GM12878 (cell line): ENCODE data around the gene RGR. TPM values are rescaled to one million over a fixed set of nuclear protein-coding genes. Genes with fewer than 3 reads are reported as not detected.

ENCODE experiments used
- ATAC-seq: fragments of 200-7000 bp; cut with Tn5 transposase; 3 replicates; pipeline ENCODE4 v1.9.1; 2020; ENCODE audit warnings: mild to moderate bottlenecking, moderate library complexity
- BruUV-seq: library from RNA; stranded (reverse); fragments of 400-500 nt; replicated peaks from 2 replicates; lab custom pipeline; 2021; lab: Mats Ljungman, UMichigan
- CTCF ChIA-PET: fragments of 300-600 bp; sonication (Branson Sonifier 250); formaldehyde crosslinking; extraction: SDS; loops from one replicate; lab custom pipeline; 2021; ENCODE audit warnings: inconsistent platforms; lab: Yijun Ruan, JAX
- POLR2A ChIA-PET: fragments of 350-600 bp; formaldehyde crosslinking; extraction: SDS; loops from one replicate; lab custom pipeline; 2021; ENCODE audit warnings: inconsistent platforms; lab: Charles Lee
- RAD21 ChIA-PET: fragments of 300-600 bp; sonication (Branson Sonifier 250); formaldehyde crosslinking; loops from one replicate; lab custom pipeline; 2023; ENCODE audit warnings: antibody characterized with exemption; ENCODE audit not compliant: unreplicated experiment; lab: Charles Lee
- SMC1A ChIA-PET: fragments of 300-600 bp; sonication (Branson Sonifier 250); formaldehyde crosslinking; loops from one replicate; lab custom pipeline; 2023; ENCODE audit not compliant: unreplicated experiment, uncharacterized antibody; lab: Charles Lee
- DNase-seq: peaks from one replicate; pipeline ENCODE4 v3.0.0-alpha.2; 2011; ENCODE audit warnings: low read depth, low spot score
- FAIRE-seq: peaks from 3 replicates; lab custom pipeline; 2011; peaks lifted over from hg19 to GRCh38; lab: Jason Lieb, UNC
- H2AFZ ChIP-seq: 2 replicates; pipeline ENCODE4 v1.6.0; 2011; ENCODE audit warnings: low read depth, low read length, control low read depth; ENCODE audit not compliant: control insufficient read depth
- H3K27ac ChIP-seq: 2 replicates; pipeline ENCODE4 v1.5.1; 2011; ENCODE audit warnings: control low read depth; ENCODE audit not compliant: control insufficient read depth, insufficient read depth
- H3K27me3 ChIP-seq, 2 experiments: replicated peaks in 1 of 2; 2 replicates each; pipeline versions ENCODE4 v1.6.0 to v1.6.1; 2011; ENCODE audit warnings: low read length in 1 of 2; ENCODE audit not compliant: control insufficient read depth in 2 of 2, insufficient read depth in 2 of 2
- H3K36me3 ChIP-seq, 2 experiments: 2 replicates each; pipeline ENCODE4 v1.5.1; 2011; ENCODE audit warnings: low read length in 1 of 2; ENCODE audit not compliant: control insufficient read depth in 2 of 2, insufficient read depth in 2 of 2
- H3K4me1 ChIP-seq: 2 replicates; pipeline ENCODE4 v1.6.1; 2011; ENCODE audit warnings: mild to moderate bottlenecking, low read length, moderate library complexity, mixed read lengths; ENCODE audit not compliant: control insufficient read depth, insufficient read depth
- H3K4me2 ChIP-seq: 2 replicates; pipeline ENCODE4 v1.6.0; 2011; ENCODE audit warnings: control low read depth; ENCODE audit not compliant: control insufficient read depth, insufficient read depth
- H3K4me3 ChIP-seq: fragments of 200-600 bp; sonication (generic); 2 replicates; pipeline ENCODE4 v1.5.1; 2016
- H3K79me2 ChIP-seq: 2 replicates; pipeline ENCODE4 v1.6.0; 2011; ENCODE audit warnings: low read length; ENCODE audit not compliant: control insufficient read depth, insufficient read depth
- H3K9ac ChIP-seq: 2 replicates; pipeline ENCODE4 v1.8.0; 2011; ENCODE audit warnings: low read length, control low read depth, mixed read lengths; ENCODE audit not compliant: control insufficient read depth, insufficient read depth
- H3K9me3 ChIP-seq: replicated peaks from 3 replicates; pipeline ENCODE4 v1.5.1; 2011; ENCODE audit warnings: mild to moderate bottlenecking, low read length; ENCODE audit not compliant: control insufficient read depth, insufficient read depth
- H4K20me1 ChIP-seq: 2 replicates; pipeline ENCODE4 v1.6.0; 2011; ENCODE audit not compliant: control insufficient read depth, insufficient read depth
- BMI1 ChIP-seq: fragments of 450-650 bp; IDR thresholded peaks from 2 replicates; pipeline ENCODE4 v1.6.1; 2016; ENCODE audit warnings: mild to moderate bottlenecking, moderate library complexity, borderline replicate concordance
- CREB1 ChIP-seq: IDR thresholded peaks from 2 replicates; pipeline ENCODE4 v1.6.1; 2012; ENCODE audit warnings: low read depth, mild to moderate bottlenecking, inconsistent platforms
- FOXK2 ChIP-seq: fragments of 450-650 bp; IDR thresholded peaks from 2 replicates; pipeline ENCODE4 v1.6.1; 2017; ENCODE audit warnings: mild to moderate bottlenecking, moderate library complexity
- NR2F1 ChIP-seq: fragments of 450-650 bp; conservative IDR thresholded peaks from 2 replicates; pipeline ENCODE4 v1.6.1; 2017; ENCODE audit warnings: mild to moderate bottlenecking
- PAX8 ChIP-seq: fragments of 450-650 bp; IDR thresholded peaks from 2 replicates; pipeline ENCODE4 v1.6.1; 2017; ENCODE audit warnings: mild to moderate bottlenecking, moderate library complexity
- POLR2A ChIP-seq: IDR thresholded peaks from 2 replicates; pipeline ENCODE4 v1.6.1; 2011; ENCODE audit warnings: low read depth, mild to moderate bottlenecking, low read length
- RELA ChIP-seq: fragments of 450-650 bp; IDR thresholded peaks from 2 replicates; pipeline ENCODE4 v1.8.0; 2014; ENCODE audit warnings: borderline replicate concordance; ENCODE audit not compliant: partially characterized antibody
- RFX5 ChIP-seq: IDR thresholded peaks from 2 replicates; pipeline ENCODE4 v1.6.1; 2011; ENCODE audit warnings: low read depth, low read length, improper control_type of control experiment
- SMC3 ChIP-seq: IDR thresholded peaks from 2 replicates; pipeline ENCODE4 v1.6.1; 2011; ENCODE audit warnings: low read length, improper control_type of control experiment, borderline replicate concordance
- SUZ12 ChIP-seq: fragments of 200-600 bp; sonication (generic); IDR thresholded peaks from one replicate; pipeline ENCODE4 v1.6.1; 2018; ENCODE audit warnings: antibody characterized with exemption, mild to moderate bottlenecking; ENCODE audit not compliant: unreplicated experiment
- TARDBP ChIP-seq: IDR thresholded peaks from 2 replicates; pipeline ENCODE4 v1.6.1; 2016; ENCODE audit warnings: borderline replicate concordance
- ZNF622 ChIP-seq: fragments of 450-650 bp; IDR thresholded peaks from 2 replicates; pipeline ENCODE4 v1.6.1; 2017; ENCODE audit warnings: mild to moderate bottlenecking, inconsistent platforms
- WGBS: methylation state at CpG from one replicate; pipeline ENCODE4 v1.1.6; 2016; ENCODE audit warnings: low lambda C conversion rate; ENCODE audit not compliant: insufficient replicate concordance, insufficient coverage; ENCODE audit errors: missing lambda C conversion rate; 5-methylcytosine and 5-hydroxymethylcytosine counted together
- in situ Hi-C: fragments of 300-500 bp; cut with MboI; formaldehyde crosslinking; loops from 9 replicates; pipeline ENCODE4 v1.14.3; 2018; ENCODE audit warnings: mixed read lengths
- intact Hi-C: fragments of 100-400 bp; cut with micrococcal nuclease; formaldehyde crosslinking; loops from one replicate; pipeline ENCODE4 v1.14.2; 2022; ENCODE audit not compliant: unreplicated experiment
- polyA plus RNA-seq, 11 experiments: library from polyadenylated mRNA; depleted of rRNA in 4 of 11; unstranded in 6 of 11; stranded (reverse) in 5 of 11; fragments of >200 nt; fragmentation: Nextera tagmentation in 4 of 11; fragmentation: Illumina TruSeq in 1 of 11; extraction: Ambion mirVana in 4 of 11; extraction: Trizol in 1 of 11; gene quantifications; 1 replicate in 1 of 11; 2 replicates in 10 of 11; pipeline versions ENCODE4 v1.2.1 to v1.2.3, GENCODE V29; 2011 to 2016; ENCODE audit warnings: inconsistent platforms in 2 of 11, missing spikeins in 2 of 11, low read depth in 1 of 11
- total RNA-seq, 4 experiments: library from RNA; depleted of rRNA in 3 of 4; stranded (reverse); fragments of >200 nt in 3 of 4; fragmentation: Illumina TruSeq in 1 of 4; extraction: Trizol in 1 of 4; gene quantifications; 2 replicates each; pipeline versions ENCODE4 v1.2.1 to v1.2.3, GENCODE V29; 2013 to 2021
- TF ChIP-seq, protein P1 (sequence below): IDR thresholded peaks from 2 replicates; pipeline ENCODE4 v1.6.1; 2012; ENCODE audit warnings: mild to moderate bottlenecking, low read depth, low read length
- TF ChIP-seq, protein P2 (sequence below): fragments of 450-650 bp; IDR thresholded peaks from 2 replicates; pipeline ENCODE4 v1.6.1; 2017; ENCODE audit warnings: mild to moderate bottlenecking, moderate library complexity
- TF ChIP-seq, protein P3 (sequence below): IDR thresholded peaks from 2 replicates; pipeline ENCODE4 v1.6.1; 2011; ENCODE audit warnings: borderline replicate concordance, low read depth, mild to moderate bottlenecking, moderate library complexity, mixed read lengths, low read length; ENCODE audit not compliant: insufficient read depth; ENCODE audit errors: extremely low read length

Gene RGR
- total and polyA plus RNA-seq, 10 of the 15 experiments (the other 5 are each of a cell fraction or from before 2014, with no cell fraction given) = not detected

DNA sequence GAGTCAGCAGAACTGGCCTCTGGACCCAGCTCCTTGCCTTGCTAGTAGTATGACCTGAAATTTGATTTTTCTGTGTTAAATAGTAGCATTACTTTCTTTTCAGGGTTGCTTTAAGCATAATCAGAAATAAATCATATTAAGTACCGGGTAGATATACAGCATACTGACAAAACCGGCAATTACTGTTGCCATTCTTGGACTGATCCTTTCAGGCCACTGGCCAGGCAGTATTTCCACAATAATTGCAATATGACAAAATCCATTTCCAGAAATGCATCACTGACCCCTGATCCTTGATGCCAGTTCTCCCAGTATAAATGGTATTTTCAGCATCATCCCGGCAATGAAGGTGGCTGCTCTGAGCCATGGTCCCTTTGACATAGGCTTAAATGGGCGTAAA lies 10.4 kb upstream of the RGR start (continued):
- TF ChIP-seq, protein P1, sequence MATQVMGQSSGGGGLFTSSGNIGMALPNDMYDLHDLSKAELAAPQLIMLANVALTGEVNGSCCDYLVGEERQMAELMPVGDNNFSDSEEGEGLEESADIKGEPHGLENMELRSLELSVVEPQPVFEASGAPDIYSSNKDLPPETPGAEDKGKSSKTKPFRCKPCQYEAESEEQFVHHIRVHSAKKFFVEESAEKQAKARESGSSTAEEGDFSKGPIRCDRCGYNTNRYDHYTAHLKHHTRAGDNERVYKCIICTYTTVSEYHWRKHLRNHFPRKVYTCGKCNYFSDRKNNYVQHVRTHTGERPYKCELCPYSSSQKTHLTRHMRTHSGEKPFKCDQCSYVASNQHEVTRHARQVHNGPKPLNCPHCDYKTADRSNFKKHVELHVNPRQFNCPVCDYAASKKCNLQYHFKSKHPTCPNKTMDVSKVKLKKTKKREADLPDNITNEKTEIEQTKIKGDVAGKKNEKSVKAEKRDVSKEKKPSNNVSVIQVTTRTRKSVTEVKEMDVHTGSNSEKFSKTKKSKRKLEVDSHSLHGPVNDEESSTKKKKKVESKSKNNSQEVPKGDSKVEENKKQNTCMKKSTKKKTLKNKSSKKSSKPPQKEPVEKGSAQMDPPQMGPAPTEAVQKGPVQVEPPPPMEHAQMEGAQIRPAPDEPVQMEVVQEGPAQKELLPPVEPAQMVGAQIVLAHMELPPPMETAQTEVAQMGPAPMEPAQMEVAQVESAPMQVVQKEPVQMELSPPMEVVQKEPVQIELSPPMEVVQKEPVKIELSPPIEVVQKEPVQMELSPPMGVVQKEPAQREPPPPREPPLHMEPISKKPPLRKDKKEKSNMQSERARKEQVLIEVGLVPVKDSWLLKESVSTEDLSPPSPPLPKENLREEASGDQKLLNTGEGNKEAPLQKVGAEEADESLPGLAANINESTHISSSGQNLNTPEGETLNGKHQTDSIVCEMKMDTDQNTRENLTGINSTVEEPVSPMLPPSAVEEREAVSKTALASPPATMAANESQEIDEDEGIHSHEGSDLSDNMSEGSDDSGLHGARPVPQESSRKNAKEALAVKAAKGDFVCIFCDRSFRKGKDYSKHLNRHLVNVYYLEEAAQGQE = no peak
- no peak for TF ChIP-seq TARDBP
- TF ChIP-seq RELA = no peak

DNA sequence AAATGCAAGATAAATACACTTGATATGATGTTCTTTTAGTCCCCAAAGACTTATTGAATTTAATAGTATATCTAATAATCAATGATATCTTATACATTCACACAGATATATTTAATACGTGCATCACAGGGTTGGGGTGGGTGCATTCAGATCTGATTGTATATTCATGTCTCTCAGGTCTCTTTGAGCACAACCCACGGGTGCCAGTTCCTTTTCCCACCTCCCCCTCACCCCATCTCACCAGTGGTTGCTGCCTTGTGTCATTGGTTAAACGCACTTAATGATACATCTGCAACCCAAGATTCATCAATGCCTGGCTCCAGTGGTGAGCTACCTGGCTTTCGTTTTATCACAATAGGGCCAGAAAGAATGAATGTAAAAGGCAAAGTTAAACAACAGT lies 9.8 kb upstream of the RGR start:
- FAIRE-seq = no peak
- no peak for ATAC-seq
- Histone ChIP-seq H3K79me2 (no peaks in the 10 kb centered on the region), H3K4me2 (no peak overlapping the region), H3K4me1 (no peaks in the 10 kb centered on the region), H3K9me3 (no peaks in the 10 kb centered on the region), H3K27ac (no peak overlapping the region), H4K20me1 (no peaks in the 10 kb centered on the region), H3K27me3 (peaks cover 0 to 4% of the 10 kb centered on the region in 2 experiments; a peak in 2 of 4 replicates), H2AFZ (no peak overlapping the region), H3K36me3 (no peaks in the 10 kb centered on the region), H3K9ac (no peak overlapping the region), H3K4me3 (no peak overlapping the region)
- in situ Hi-C loops = no loop called here
- 39% methylated on average over 4 of the region's 4 CpGs for WGBS
- CTCF ChIA-PET = no interaction called here
- no peak for DNase-seq
- intact Hi-C loops = no loop called here
- POLR2A ChIA-PET = no interaction called here
- TF ChIP-seq, protein P2, sequence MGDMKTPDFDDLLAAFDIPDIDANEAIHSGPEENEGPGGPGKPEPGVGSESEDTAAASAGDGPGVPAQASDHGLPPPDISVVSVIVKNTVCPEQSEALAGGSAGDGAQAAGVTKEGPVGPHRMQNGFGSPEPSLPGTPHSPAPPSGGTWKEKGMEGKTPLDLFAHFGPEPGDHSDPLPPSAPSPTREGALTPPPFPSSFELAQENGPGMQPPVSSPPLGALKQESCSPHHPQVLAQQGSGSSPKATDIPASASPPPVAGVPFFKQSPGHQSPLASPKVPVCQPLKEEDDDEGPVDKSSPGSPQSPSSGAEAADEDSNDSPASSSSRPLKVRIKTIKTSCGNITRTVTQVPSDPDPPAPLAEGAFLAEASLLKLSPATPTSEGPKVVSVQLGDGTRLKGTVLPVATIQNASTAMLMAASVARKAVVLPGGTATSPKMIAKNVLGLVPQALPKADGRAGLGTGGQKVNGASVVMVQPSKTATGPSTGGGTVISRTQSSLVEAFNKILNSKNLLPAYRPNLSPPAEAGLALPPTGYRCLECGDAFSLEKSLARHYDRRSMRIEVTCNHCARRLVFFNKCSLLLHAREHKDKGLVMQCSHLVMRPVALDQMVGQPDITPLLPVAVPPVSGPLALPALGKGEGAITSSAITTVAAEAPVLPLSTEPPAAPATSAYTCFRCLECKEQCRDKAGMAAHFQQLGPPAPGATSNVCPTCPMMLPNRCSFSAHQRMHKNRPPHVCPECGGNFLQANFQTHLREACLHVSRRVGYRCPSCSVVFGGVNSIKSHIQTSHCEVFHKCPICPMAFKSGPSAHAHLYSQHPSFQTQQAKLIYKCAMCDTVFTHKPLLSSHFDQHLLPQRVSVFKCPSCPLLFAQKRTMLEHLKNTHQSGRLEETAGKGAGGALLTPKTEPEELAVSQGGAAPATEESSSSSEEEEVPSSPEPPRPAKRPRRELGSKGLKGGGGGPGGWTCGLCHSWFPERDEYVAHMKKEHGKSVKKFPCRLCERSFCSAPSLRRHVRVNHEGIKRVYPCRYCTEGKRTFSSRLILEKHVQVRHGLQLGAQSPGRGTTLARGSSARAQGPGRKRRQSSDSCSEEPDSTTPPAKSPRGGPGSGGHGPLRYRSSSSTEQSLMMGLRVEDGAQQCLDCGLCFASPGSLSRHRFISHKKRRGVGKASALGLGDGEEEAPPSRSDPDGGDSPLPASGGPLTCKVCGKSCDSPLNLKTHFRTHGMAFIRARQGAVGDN = no peak
- no peak for TF ChIP-seq SUZ12
- no peak for TF ChIP-seq PAX8
- no peak for TF ChIP-seq SMC3
- TF ChIP-seq CREB1 = no peak
- TF ChIP-seq, protein P3, sequence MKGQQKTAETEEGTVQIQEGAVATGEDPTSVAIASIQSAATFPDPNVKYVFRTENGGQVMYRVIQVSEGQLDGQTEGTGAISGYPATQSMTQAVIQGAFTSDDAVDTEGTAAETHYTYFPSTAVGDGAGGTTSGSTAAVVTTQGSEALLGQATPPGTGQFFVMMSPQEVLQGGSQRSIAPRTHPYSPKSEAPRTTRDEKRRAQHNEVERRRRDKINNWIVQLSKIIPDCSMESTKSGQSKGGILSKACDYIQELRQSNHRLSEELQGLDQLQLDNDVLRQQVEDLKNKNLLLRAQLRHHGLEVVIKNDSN = no peak
- TF ChIP-seq RFX5 = no peak
- no peak for TF ChIP-seq NR2F1
- no peak for TF ChIP-seq POLR2A
- TF ChIP-seq ZNF622 = no peak
- TF ChIP-seq FOXK2 = no peak
- TF ChIP-seq BMI1 = no peak
- RAD21 ChIA-PET = no interaction called here
- BruUV-seq = no TSS peak
- SMC1A ChIA-PET = no interaction called here
